Esophagus muscularis mucosa (tissue), 4 donors: ENCODE results near the gene STIMATE. TPM values are rescaled to one million over a fixed set of nuclear protein-coding genes. Genes with fewer than 3 reads are reported as not detected.

Source experiments
- DNase-seq: peaks from one replicate; pipeline ENCODE4 v3.0.0-alpha.2; 2017; ENCODE audit errors: extremely low spot score
- H3K27ac ChIP-seq, 4 donors: fragments of 200-600 bp; sonication (generic); replicated peaks in 1 of 4; 1 replicate in 3 of 4; 2 replicates in 1 of 4; pipeline ENCODE4 v1.5.1; 2016 to 2019; ENCODE audit warnings: mild to moderate bottlenecking in 1 of 4
- H3K27me3 ChIP-seq, 4 donors: fragments of 200-600 bp; sonication (generic); one replicate each; pipeline versions ENCODE4 v1.5.1 to v1.6.0; 2016 to 2019
- H3K36me3 ChIP-seq, 4 donors: fragments of 200-600 bp; sonication (generic); one replicate each; pipeline ENCODE4 v1.5.1; 2016 to 2019
- H3K4me1 ChIP-seq, 4 donors: fragments of 200-600 bp; sonication (generic); one replicate each; pipeline ENCODE4 v1.5.1; 2016 to 2019
- H3K4me3 ChIP-seq, 4 donors: fragments of 200-600 bp; sonication (generic); 1 replicate in 2 of 4; 2 replicates in 2 of 4; pipeline ENCODE4 v1.5.1; 2016 to 2019; ENCODE audit warnings: mild to moderate bottlenecking in 4 of 4, moderate library complexity in 1 of 4
- H3K9me3 ChIP-seq, 4 donors: fragments of 200-600 bp; sonication (generic); 1 replicate in 3 of 4; 2 replicates in 1 of 4; pipeline ENCODE4 v1.5.1; 2016 to 2019
- EP300 ChIP-seq: sonication (generic); formaldehyde crosslinking; IDR thresholded peaks from one replicate; pipeline ENCODE4 v1.6.1; 2017; ENCODE audit warnings: antibody characterized with exemption
- POLR2A ChIP-seq: fragments of 450-650 bp; IDR thresholded peaks from one replicate; pipeline ENCODE4 v1.6.1; 2017; ENCODE audit warnings: antibody characterized with exemption, moderate library complexity, mild to moderate bottlenecking, low read depth
- POLR2AphosphoS5 ChIP-seq, 2 donors: sonication (generic); formaldehyde crosslinking; IDR thresholded peaks; one replicate each; pipeline ENCODE4 v1.6.1; 2017; ENCODE audit warnings: antibody characterized with exemption in 2 of 2
- WGBS: methylation state at CpG from one replicate; pipeline ENCODE4 v1.1.5; 2018; 5-methylcytosine and 5-hydroxymethylcytosine counted together
- intact Hi-C: fragments of 100-400 bp; cut with DNase I; formaldehyde crosslinking; loops from one replicate; pipeline ENCODE4 v1.15.1; 2023
- total RNA-seq, 4 donors: library from RNA; depleted of rRNA; stranded (reverse); fragments of >200 nt; gene quantifications; one replicate each; pipeline versions ENCODE4 v1.1.0 to v1.2.1, GENCODE V29; 2016
- TF ChIP-seq, protein P1 (sequence below), 3 experiments: fragments of 200-600 bp in 2 of 3; fragments of 450-650 bp in 1 of 3; sonication (generic) in 2 of 3; IDR thresholded peaks; one replicate each; pipeline ENCODE4 v1.5.1; 2017 to 2019; ENCODE audit warnings: antibody characterized with exemption in 3 of 3, mild to moderate bottlenecking in 2 of 3, moderate library complexity in 1 of 3

Gene STIMATE
- total RNA-seq, 4 donors from 2014 or later: 10.4 to 23.6 (median 14.7) TPM

DNA sequence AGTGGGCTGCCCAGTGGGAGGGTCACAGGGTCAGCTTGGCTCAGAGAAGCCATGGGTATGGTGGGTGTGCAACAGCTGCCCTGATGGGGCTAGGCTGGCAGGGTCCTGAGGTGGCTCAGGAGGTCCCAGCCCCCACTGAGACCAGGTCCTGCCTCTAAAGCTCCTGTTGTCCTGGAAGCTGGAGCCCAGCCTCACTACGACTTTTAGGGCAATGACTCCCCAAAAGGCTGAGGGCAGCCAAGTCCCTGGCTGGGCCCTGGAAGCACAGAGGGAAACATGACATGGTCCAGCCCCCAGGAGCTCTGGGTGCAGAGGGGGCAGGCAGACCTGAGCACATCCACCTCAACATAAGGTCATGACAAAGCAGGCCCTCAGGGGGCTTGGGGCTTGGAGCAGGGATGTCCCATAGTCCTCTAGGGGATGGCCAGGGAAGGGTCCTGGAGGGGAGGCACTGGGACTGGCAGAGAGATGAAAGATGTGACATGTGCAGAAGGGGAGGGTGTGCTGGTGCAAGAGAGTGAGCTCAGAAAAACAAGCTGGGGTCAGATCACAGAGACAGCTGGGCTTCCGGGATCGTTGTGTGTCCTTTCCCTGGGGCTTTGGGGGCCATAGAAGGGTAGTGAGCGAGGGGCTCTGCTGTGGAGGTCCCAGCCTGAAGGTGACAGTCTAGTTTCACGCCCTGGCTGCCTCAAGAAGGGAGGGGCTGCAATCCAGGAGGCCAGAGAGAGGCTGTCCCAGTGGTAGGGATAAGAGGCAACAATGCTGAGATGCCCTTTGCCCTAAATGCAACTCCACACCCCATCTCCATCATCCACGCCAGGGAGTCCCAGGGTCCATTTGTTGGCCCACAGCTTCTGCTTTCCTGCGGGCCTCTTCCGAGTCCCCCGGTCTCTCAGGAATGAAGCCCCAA is 103.4 kb downstream of the STIMATE start:
- Histone ChIP-seq H3K36me3 (no peaks in the 10 kb centered on the region), H3K4me3 (no peak overlapping the region), H3K27me3 (no peaks in the 10 kb centered on the region), H3K27ac (no peak overlapping the region), H3K9me3 (no peaks in the 10 kb centered on the region), H3K4me1 (no peaks in the 10 kb centered on the region)
- 73% methylated on average over 7 of the region's 9 CpGs for WGBS
- no peak for DNase-seq
- TF ChIP-seq, protein P1, sequence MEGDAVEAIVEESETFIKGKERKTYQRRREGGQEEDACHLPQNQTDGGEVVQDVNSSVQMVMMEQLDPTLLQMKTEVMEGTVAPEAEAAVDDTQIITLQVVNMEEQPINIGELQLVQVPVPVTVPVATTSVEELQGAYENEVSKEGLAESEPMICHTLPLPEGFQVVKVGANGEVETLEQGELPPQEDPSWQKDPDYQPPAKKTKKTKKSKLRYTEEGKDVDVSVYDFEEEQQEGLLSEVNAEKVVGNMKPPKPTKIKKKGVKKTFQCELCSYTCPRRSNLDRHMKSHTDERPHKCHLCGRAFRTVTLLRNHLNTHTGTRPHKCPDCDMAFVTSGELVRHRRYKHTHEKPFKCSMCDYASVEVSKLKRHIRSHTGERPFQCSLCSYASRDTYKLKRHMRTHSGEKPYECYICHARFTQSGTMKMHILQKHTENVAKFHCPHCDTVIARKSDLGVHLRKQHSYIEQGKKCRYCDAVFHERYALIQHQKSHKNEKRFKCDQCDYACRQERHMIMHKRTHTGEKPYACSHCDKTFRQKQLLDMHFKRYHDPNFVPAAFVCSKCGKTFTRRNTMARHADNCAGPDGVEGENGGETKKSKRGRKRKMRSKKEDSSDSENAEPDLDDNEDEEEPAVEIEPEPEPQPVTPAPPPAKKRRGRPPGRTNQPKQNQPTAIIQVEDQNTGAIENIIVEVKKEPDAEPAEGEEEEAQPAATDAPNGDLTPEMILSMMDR (IDR thresholded peaks at IDR 0.05): no peak
- TF ChIP-seq EP300 (no peak), POLR2AphosphoS5 (IDR thresholded peaks at IDR 0.05) (no peak), POLR2A (no peak)
- intact Hi-C loops: no loop called here

DNA sequence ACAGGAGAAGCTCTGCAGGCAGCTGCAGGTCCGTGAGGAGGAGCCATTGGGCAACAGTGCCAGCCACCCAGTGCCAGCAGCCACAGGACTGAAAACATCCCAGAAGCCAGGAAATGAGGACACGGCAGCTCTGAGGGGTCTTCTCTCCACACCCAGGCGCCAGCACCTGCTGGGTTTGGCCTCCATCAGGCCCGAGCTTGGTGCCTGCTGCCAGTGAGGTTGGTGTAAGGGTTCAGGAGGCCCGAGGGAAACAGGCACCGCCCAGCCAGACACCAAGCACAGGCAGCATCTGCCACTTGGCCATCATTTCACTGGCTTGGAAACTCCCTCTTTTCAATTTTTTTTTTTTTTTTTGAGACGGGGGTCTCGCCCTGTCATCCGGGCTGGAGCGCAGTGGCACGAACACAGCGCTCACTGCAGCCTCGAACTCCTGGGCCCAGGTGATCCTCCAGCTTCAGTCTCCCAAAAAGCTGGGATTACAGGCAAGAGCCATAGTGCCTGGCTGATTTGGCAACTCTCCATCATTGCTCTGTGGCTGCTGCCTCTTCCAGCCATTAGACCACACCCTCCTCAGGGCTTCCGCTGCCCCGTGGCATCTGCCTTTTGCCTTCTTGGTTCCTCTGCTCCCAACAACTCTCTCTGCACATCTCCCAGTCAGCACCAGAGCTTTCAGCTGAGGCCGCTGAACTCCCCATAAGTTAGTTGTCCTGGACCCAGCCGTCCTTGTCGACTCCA is 104.2 kb downstream of the STIMATE start:
- 80% methylated on average over 16 of the region's 18 CpGs for WGBS
- intact Hi-C loops: no loop called here
- TF ChIP-seq EP300: no peak
- no peak for TF ChIP-seq POLR2A
- TF ChIP-seq, protein P1 (IDR thresholded peaks at IDR 0.05): no peak
- TF ChIP-seq POLR2AphosphoS5 (IDR thresholded peaks at IDR 0.05): no peak

DNA sequence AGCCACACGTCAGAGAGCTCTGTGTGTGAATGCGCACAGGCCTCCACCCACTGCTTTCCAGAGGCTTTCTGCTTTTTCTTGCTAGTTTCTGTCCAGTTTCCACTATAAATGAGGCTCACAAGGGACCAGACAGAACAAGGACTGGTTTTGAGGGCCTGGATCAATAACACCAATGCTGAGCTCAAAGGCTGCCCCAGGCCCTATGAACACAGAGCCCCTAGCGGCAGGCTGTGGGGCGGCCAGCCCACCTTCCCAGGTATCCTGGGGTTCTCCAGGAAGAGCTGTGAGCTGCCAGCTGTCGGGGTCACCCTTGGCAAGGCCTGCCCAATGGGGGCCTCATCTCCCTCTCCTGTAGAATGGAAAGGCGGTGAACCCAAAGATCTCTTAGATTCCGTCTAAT is 104.9 kb downstream of the STIMATE start:
- no peaks in the 10 kb centered on the region for H3K4me1 ChIP-seq
- no peaks in the 10 kb centered on the region for H3K27me3 ChIP-seq
- WGBS: 95% methylated on average over 3 of the region's 7 CpGs
- intact Hi-C loops: no loop called here
- H3K27ac ChIP-seq: no peak overlapping the region
- no peaks in the 10 kb centered on the region for H3K36me3 ChIP-seq
- H3K4me3 ChIP-seq: no peak overlapping the region
- TF ChIP-seq POLR2AphosphoS5 (IDR thresholded peaks at IDR 0.05) (no peak), POLR2A (no peak), EP300 (no peak)
- TF ChIP-seq, protein P1 (IDR thresholded peaks at IDR 0.05): no peak
- no peaks in the 10 kb centered on the region for H3K9me3 ChIP-seq
- DNase-seq: no peak

More for the DNA sequence above, 104.2 kb downstream of the STIMATE start:
- Histone ChIP-seq H3K4me1 (no peaks in the 10 kb centered on the region), H3K4me3 (no peak overlapping the region), H3K9me3 (no peaks in the 10 kb centered on the region), H3K27ac (no peak overlapping the region), H3K27me3 (no peaks in the 10 kb centered on the region), H3K36me3 (no peaks in the 10 kb centered on the region)
- no peak for DNase-seq

DNA sequence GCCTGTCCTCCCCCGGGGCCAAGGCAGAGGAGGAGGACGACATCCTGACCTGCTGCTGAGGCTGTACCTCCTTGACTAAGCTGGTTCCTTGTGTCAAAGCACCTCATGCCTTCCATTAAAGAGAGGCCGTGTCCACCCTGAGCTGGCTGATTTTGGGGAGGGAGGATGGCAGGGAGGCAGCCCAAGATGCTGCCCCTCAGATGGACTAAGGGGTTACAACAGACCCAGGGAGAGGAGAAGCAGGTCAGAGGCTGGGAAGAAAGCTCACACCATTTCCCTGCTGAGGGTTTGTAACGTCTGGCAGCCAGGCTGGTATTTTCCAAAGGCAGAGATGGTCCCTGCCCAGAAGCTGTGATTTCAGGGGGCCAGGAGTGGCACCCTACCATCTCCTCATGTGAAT is 105.4 kb downstream of the STIMATE start:
- no peaks in the 10 kb centered on the region for H3K4me1 ChIP-seq
- H3K27me3 ChIP-seq: no peaks in the 10 kb centered on the region
- TF ChIP-seq, protein P1 (IDR thresholded peaks at IDR 0.05): no peak
- TF ChIP-seq POLR2AphosphoS5 (IDR thresholded peaks at IDR 0.05): no peak
- no peak for TF ChIP-seq POLR2A
- no peak for TF ChIP-seq EP300
- no peaks in the 10 kb centered on the region for H3K9me3 ChIP-seq
- H3K36me3 ChIP-seq: no peaks in the 10 kb centered on the region
- H3K4me3 ChIP-seq: no peak overlapping the region
- no peak overlapping the region for H3K27ac ChIP-seq
- WGBS: 78% methylated on average over 3 of the region's 4 CpGs
- no peak for DNase-seq
- intact Hi-C loops: no loop called here
